OCI-LY1 (cell line): ENCODE results near the gene CSDE1.

Experiments
- H2AFZ ChIP-seq: fragments of 200-600 bp; sonication (generic), shearing (Covaris generic); 2 replicates; pipeline ENCODE4 v1.6.0; 2014; ENCODE audit warnings: antibody characterized with exemption, mild to moderate bottlenecking, low read length
- H3F3A ChIP-seq: fragments of 200-600 bp; sonication (generic), shearing (Covaris generic); 2 replicates; pipeline ENCODE4 v1.6.0; 2014; ENCODE audit warnings: mild to moderate bottlenecking, antibody characterized with exemption, low read length, moderate library complexity; ENCODE audit not compliant: insufficient read depth
- H3K27ac ChIP-seq: fragments of 200-600 bp; sonication (generic); 2 replicates; pipeline ENCODE4 v1.5.1; 2014; ENCODE audit warnings: low read length, mixed run types, mild to moderate bottlenecking, low read depth; ENCODE audit not compliant: poor library complexity, severe bottlenecking
- H3K27me3 ChIP-seq: fragments of 200-600 bp; sonication (generic); 2 replicates; pipeline ENCODE4 v1.6.0; 2014; ENCODE audit warnings: antibody characterized with exemption, mild to moderate bottlenecking, low read length, moderate library complexity; ENCODE audit not compliant: insufficient read depth
- H3K36me3 ChIP-seq: fragments of 200-600 bp; sonication (generic); 2 replicates; pipeline ENCODE4 v1.6.1; 2014; ENCODE audit warnings: mild to moderate bottlenecking, antibody characterized with exemption, low read length, moderate library complexity, mixed read lengths; ENCODE audit not compliant: insufficient read depth
- H3K4me1 ChIP-seq: fragments of 200-600 bp; sonication (generic); 2 replicates; pipeline ENCODE4 v1.5.1; 2014; ENCODE audit warnings: mild to moderate bottlenecking, low read length, moderate library complexity; ENCODE audit not compliant: insufficient read depth, severe bottlenecking
- H3K4me2 ChIP-seq: fragments of 200-600 bp; sonication (generic), shearing (Covaris generic); 2 replicates; pipeline ENCODE4 v1.6.1; 2014; ENCODE audit warnings: low read length
- H3K4me3 ChIP-seq: fragments of 200-600 bp; sonication (generic); 2 replicates; pipeline ENCODE4 v1.5.1; 2014; ENCODE audit warnings: low read length, low read depth, mild to moderate bottlenecking, mixed read lengths; ENCODE audit not compliant: poor library complexity, severe bottlenecking
- H3K79me2 ChIP-seq: fragments of 200-600 bp; shearing (Covaris generic); 2 replicates; pipeline ENCODE4 v1.6.1; 2016; ENCODE audit warnings: mixed run types, low read length, mixed read lengths; ENCODE audit not compliant: insufficient read depth
- H3K9ac ChIP-seq: fragments of 200-600 bp; sonication (generic), shearing (Covaris generic); 2 replicates; pipeline ENCODE4 v1.6.1; 2014; ENCODE audit warnings: mild to moderate bottlenecking, low read length, mixed read lengths
- H3K9me2 ChIP-seq: fragments of 200-600 bp; sonication (generic), shearing (Covaris generic); 2 replicates; pipeline ENCODE4 v1.6.1; 2014; ENCODE audit warnings: low read depth, mild to moderate bottlenecking, low read length, mixed read lengths
- H3K9me3 ChIP-seq: fragments of 200-600 bp; shearing (Covaris generic); 2 replicates; pipeline ENCODE4 v1.6.1; 2014; ENCODE audit warnings: low read length, mixed read lengths
- H4K20me1 ChIP-seq: fragments of 200-600 bp; sonication (generic), shearing (Covaris generic); 2 replicates; pipeline ENCODE4 v1.6.0; 2016; ENCODE audit warnings: mild to moderate bottlenecking, low read length; ENCODE audit not compliant: insufficient read depth
- CTCF ChIP-seq: fragments of 200-600 bp; sonication (generic), shearing (Covaris generic); IDR thresholded peaks from 2 replicates; pipeline ENCODE4 v1.5.1; 2017; ENCODE audit warnings: mild to moderate bottlenecking, antibody characterized with exemption, low read length, moderate library complexity, mixed read lengths
- EZH2 ChIP-seq: fragments of 200-600 bp; sonication (generic), shearing (Covaris generic); IDR thresholded peaks from 2 replicates; pipeline ENCODE4 v1.8.0; 2017; ENCODE audit warnings: borderline replicate concordance, mixed run types, mild to moderate bottlenecking, antibody characterized with exemption, low read length, moderate library complexity, mixed read lengths

Gene CSDE1

GRCh38 chr1:114702737-114703136 lies 55.0 kb downstream of the CSDE1 start:
- H3K4me1 ChIP-seq, result no peaks in the 10 kb centered on the region

GRCh38 chr1:114701931-114702330 lies 55.9 kb downstream of the CSDE1 start:
- no peak overlapping the region for H2AFZ ChIP-seq
- H3K4me3 ChIP-seq, result no peak overlapping the region
- no peaks in the 10 kb centered on the region for H3K9me3 ChIP-seq
- no peaks in the 10 kb centered on the region for H3K9me2 ChIP-seq
- H3K4me1 ChIP-seq, result no peaks in the 10 kb centered on the region
- no peak overlapping the region for H3K9ac ChIP-seq
- no peak overlapping the region for H3K4me2 ChIP-seq
- H3K36me3 ChIP-seq, result peaks cover 15% of the 10 kb centered on the region
- H3K79me2 ChIP-seq, result no peaks in the 10 kb centered on the region
- H4K20me1 ChIP-seq, result no peaks in the 10 kb centered on the region
- H3F3A ChIP-seq, result no peaks in the 10 kb centered on the region
- TF ChIP-seq CTCF (no peak), EZH2 (no peak)
- no peaks in the 10 kb centered on the region for H3K27me3 ChIP-seq
- no peak overlapping the region for H3K27ac ChIP-seq

More at GRCh38 chr1:114702737-114703136, 55.0 kb downstream of the CSDE1 start:
- H3K27me3 ChIP-seq, result no peaks in the 10 kb centered on the region
- peaks cover 23% of the 10 kb centered on the region for H3K36me3 ChIP-seq
- H2AFZ ChIP-seq, result no peak overlapping the region
- H3K4me2 ChIP-seq, result no peak overlapping the region
- no peak for TF ChIP-seq CTCF
- no peak for TF ChIP-seq EZH2
- no peaks in the 10 kb centered on the region for H4K20me1 ChIP-seq
- no peak overlapping the region for H3K9ac ChIP-seq
- H3K27ac ChIP-seq, result no peak overlapping the region
- H3F3A ChIP-seq, result no peaks in the 10 kb centered on the region
- H3K79me2 ChIP-seq, result no peaks in the 10 kb centered on the region
- H3K9me3 ChIP-seq, result no peaks in the 10 kb centered on the region
- no peaks in the 10 kb centered on the region for H3K9me2 ChIP-seq
- H3K4me3 ChIP-seq, result no peak overlapping the region

- Histone ChIP-seq H2AFZ (no peak overlapping the region), H3K4me3 (no peak overlapping the region), H3F3A (no peaks in the 10 kb centered on the region), H3K79me2 (no peaks in the 10 kb centered on the region), H3K9me2 (no peaks in the 10 kb centered on the region), H3K4me1 (no peaks in the 10 kb centered on the region), H4K20me1 (no peaks in the 10 kb centered on the region), H3K9ac (no peak overlapping the region), H3K36me3 (no peaks in the 10 kb centered on the region), H3K9me3 (no peaks in the 10 kb centered on the region), H3K27ac (no peak overlapping the region), H3K4me2 (no peak overlapping the region), H3K27me3 (no peaks in the 10 kb centered on the region)
- TF ChIP-seq CTCF (no peak), EZH2 (no peak)
These were observed 57.7 kb downstream of the CSDE1 start for GRCh38 chr1:114700036-114700600.
